Measurements from ENCODE around the gene TMEM147.

- TF ChIP-seq CTCF (IDR thresholded peaks at IDR 0.05): no peak
- no peak for TF ChIP-seq ZFP36 (IDR thresholded peaks at IDR 0.05; ENCODE audit: borderline replicate concordance, partially characterized antibody)
- no peak for TF ChIP-seq KDM5A (IDR thresholded peaks at IDR 0.05)
- no peak for TF ChIP-seq BCL3 (IDR thresholded peaks at IDR 0.05)
- no peak for TF ChIP-seq POLR2A (IDR thresholded peaks at IDR 0.05; ENCODE audit: low read length)
- no peak for TF ChIP-seq CHD2 (IDR thresholded peaks at IDR 0.05; ENCODE audit: low read length, partially characterized antibody)
- no peak for TF ChIP-seq ZSCAN20 (CRISPR knock-in tag; IDR thresholded peaks at IDR 0.05)
- TF ChIP-seq NFE2L2 (conservative IDR thresholded peaks at IDR 0.05; ENCODE audit: low read length): no peak
- TF ChIP-seq, protein P1, sequence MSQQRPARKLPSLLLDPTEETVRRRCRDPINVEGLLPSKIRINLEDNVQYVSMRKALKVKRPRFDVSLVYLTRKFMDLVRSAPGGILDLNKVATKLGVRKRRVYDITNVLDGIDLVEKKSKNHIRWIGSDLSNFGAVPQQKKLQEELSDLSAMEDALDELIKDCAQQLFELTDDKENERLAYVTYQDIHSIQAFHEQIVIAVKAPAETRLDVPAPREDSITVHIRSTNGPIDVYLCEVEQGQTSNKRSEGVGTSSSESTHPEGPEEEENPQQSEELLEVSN (IDR thresholded peaks at IDR 0.05; ENCODE audit: borderline replicate concordance, low read depth): no peak
- TF ChIP-seq FOXS1 (CRISPR knock-in tag; IDR thresholded peaks at IDR 0.05): no peak
- TF ChIP-seq RCOR1 (IDR thresholded peaks at IDR 0.05; ENCODE audit: low read depth, low read length): no peak
- TF ChIP-seq, protein P2, sequence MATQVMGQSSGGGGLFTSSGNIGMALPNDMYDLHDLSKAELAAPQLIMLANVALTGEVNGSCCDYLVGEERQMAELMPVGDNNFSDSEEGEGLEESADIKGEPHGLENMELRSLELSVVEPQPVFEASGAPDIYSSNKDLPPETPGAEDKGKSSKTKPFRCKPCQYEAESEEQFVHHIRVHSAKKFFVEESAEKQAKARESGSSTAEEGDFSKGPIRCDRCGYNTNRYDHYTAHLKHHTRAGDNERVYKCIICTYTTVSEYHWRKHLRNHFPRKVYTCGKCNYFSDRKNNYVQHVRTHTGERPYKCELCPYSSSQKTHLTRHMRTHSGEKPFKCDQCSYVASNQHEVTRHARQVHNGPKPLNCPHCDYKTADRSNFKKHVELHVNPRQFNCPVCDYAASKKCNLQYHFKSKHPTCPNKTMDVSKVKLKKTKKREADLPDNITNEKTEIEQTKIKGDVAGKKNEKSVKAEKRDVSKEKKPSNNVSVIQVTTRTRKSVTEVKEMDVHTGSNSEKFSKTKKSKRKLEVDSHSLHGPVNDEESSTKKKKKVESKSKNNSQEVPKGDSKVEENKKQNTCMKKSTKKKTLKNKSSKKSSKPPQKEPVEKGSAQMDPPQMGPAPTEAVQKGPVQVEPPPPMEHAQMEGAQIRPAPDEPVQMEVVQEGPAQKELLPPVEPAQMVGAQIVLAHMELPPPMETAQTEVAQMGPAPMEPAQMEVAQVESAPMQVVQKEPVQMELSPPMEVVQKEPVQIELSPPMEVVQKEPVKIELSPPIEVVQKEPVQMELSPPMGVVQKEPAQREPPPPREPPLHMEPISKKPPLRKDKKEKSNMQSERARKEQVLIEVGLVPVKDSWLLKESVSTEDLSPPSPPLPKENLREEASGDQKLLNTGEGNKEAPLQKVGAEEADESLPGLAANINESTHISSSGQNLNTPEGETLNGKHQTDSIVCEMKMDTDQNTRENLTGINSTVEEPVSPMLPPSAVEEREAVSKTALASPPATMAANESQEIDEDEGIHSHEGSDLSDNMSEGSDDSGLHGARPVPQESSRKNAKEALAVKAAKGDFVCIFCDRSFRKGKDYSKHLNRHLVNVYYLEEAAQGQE (IDR thresholded peaks at IDR 0.05): no peak
Measured at GRCh38 chr19:35521124-35521743, 24.2 kb upstream of the TMEM147 start.
